Frontal cortex (tissue), 4 donors: ENCODE data around the gene TTF1. TPM values are rescaled to one million over a fixed set of nuclear protein-coding genes. Genes with fewer than 3 reads are reported as not detected.

ENCODE experiments used
- DNase-seq, 2 donors: peaks; one replicate each; pipeline ENCODE4 v3.0.0; 2012; ENCODE audit warnings: low spot score in 2 of 2
- FAIRE-seq: peaks from 2 replicates; lab custom pipeline; 2012; peaks lifted over from hg19 to GRCh38; lab: Jason Lieb, UNC
- total RNA-seq: library from RNA; depleted of rRNA; stranded (reverse); fragments of >200 nt; gene quantifications from one replicate; pipeline ENCODE4 v1.2.3, GENCODE V29; 2014
- donor health status: control.
- donor health status: control.
- donor health status: control.

The TTF1 gene, protein sequence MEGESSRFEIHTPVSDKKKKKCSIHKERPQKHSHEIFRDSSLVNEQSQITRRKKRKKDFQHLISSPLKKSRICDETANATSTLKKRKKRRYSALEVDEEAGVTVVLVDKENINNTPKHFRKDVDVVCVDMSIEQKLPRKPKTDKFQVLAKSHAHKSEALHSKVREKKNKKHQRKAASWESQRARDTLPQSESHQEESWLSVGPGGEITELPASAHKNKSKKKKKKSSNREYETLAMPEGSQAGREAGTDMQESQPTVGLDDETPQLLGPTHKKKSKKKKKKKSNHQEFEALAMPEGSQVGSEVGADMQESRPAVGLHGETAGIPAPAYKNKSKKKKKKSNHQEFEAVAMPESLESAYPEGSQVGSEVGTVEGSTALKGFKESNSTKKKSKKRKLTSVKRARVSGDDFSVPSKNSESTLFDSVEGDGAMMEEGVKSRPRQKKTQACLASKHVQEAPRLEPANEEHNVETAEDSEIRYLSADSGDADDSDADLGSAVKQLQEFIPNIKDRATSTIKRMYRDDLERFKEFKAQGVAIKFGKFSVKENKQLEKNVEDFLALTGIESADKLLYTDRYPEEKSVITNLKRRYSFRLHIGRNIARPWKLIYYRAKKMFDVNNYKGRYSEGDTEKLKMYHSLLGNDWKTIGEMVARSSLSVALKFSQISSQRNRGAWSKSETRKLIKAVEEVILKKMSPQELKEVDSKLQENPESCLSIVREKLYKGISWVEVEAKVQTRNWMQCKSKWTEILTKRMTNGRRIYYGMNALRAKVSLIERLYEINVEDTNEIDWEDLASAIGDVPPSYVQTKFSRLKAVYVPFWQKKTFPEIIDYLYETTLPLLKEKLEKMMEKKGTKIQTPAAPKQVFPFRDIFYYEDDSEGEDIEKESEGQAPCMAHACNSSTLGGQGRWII
- total RNA-seq, result 17.1 TPM

DNA sequence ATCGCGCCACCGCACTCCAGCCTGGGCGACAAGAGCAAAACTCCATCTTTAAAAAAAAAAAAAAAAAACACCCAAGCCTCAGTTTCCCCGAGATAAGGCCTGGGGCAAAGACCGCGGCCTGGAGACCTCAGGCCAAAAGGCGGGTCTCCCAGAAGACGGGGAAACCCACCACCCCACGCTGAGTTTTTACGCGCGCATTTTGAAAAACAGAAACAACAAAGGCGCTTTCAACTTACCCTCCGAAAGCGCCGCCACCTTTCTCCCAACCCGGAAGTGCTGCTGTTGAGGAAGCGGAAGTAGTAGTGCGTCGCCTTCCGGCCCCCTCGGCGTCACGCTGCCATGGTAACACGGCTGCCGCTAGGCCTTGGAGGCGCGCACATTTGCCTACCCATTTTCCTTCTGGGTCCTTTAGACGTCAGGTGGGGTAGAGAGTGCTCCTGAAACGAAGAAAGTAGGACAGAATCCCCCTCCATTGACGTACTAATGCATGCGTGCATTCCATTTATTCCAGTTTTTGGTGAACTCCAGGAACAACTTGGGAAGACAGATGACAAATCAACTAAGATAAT lies at the start of gene TTF1:
TSS of gene TTF1 (minus strand) at position 287 of the 569 bp plus-strand sequence. CDS start 4,019 bp downstream, outside the sequence.
- DNase-seq, result peak; percentile 83 to 95
- FAIRE-seq, result no peak

GRCh38 chr9:132456241-132456640 lies 49.6 kb upstream of the TTF1 start:
- FAIRE-seq (no peak), DNase-seq (no peak)

DNA sequence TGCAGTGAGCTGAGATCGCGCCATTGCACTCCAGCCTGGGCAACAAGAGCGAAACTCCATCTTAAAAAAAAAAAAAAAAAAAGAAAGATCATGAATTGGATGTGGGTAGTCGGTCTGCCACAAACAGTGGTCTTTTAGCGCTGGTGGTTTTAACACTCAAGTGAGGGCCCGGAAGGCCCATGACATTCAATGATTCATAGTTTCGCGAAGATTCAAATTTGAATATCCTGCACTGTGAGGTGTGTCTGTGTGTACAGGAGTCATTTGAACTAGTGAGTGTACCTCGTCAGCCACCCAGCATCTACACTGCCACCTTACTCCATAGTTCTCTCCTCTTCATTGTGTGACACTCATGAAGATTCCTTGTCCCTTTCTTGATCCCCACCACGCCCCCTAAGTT lies 44.6 kb upstream of the TTF1 start:
- DNase-seq, result no peak
- FAIRE-seq, result no peak

- FAIRE-seq (no peak), DNase-seq (no peak)
These were observed 41.3 kb upstream of the TTF1 start for GRCh38 chr9:132447902-132448301.

GRCh38 chr9:132447346-132447745 lies 40.7 kb upstream of the TTF1 start:
- no peak for DNase-seq

DNA sequence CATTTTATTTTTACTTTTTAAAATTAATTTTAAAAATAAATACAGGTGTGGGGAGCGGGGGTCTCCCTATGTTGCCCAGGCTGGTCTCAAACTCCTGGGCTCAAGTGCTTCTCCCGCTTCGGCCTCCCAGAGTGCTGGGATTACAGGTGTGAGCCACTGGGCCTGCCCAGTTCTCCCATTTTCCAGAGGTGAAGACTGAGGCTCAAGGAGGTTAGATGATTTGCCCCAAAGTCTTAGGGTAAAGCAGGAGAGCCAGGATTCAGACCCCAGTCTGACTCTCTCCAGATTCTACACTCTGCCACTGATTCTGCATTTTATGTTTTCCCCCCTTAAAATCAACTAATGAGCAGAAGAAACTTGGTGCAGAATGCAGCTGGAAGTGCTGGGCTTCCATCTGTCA lies 40.2 kb upstream of the TTF1 start:
- FAIRE-seq, result no peak
- DNase-seq, result no peak

More at GRCh38 chr9:132447346-132447745, 40.7 kb upstream of the TTF1 start:
- FAIRE-seq, result no peak

- FAIRE-seq, result no peak
- DNase-seq, result no peak
These were observed 37.4 kb upstream of the TTF1 start for GRCh38 chr9:132443951-132444607.

- DNase-seq (no peak), FAIRE-seq (no peak)
These were observed 34.8 kb upstream of the TTF1 start for GRCh38 chr9:132441404-132441803.

- DNase-seq, result no peak
- no peak for FAIRE-seq
These were observed 34.1 kb upstream of the TTF1 start for GRCh38 chr9:132440735-132441134.

GRCh38 chr9:132439153-132439552 lies 32.5 kb upstream of the TTF1 start:
- FAIRE-seq, result no peak

DNA sequence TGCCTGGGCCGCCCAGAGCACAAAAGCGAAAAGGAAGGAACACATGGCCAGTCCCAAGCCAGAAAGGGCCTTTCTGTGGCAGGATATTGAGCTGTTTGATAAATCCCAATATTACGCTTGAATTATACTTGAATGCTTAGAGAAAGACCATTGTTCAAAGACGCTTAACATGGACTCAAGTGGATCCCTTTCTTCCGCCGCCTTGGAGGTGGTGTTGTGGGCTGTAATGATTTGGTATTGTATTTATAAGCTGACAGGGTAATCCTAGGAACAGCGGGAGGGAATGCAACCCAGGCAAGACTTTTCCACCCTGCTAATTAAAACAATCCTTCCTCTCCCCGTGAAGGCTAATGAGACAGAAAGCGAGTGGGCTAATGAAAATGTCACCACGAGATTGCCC lies 28.2 kb upstream of the TTF1 start:
- no peak for DNase-seq
- FAIRE-seq, result no peak

More at GRCh38 chr9:132439153-132439552, 32.5 kb upstream of the TTF1 start:
- DNase-seq, result no peak

GRCh38 chr9:132430998-132431397 lies 24.4 kb upstream of the TTF1 start:
- no peak for DNase-seq
- FAIRE-seq, result no peak

- no peak for FAIRE-seq
- no peak for DNase-seq
These were observed 20.2 kb upstream of the TTF1 start for GRCh38 chr9:132426639-132427414.

GRCh38 chr9:132425675-132426062 lies 19.0 kb upstream of the TTF1 start:
- DNase-seq, result no peak

DNA sequence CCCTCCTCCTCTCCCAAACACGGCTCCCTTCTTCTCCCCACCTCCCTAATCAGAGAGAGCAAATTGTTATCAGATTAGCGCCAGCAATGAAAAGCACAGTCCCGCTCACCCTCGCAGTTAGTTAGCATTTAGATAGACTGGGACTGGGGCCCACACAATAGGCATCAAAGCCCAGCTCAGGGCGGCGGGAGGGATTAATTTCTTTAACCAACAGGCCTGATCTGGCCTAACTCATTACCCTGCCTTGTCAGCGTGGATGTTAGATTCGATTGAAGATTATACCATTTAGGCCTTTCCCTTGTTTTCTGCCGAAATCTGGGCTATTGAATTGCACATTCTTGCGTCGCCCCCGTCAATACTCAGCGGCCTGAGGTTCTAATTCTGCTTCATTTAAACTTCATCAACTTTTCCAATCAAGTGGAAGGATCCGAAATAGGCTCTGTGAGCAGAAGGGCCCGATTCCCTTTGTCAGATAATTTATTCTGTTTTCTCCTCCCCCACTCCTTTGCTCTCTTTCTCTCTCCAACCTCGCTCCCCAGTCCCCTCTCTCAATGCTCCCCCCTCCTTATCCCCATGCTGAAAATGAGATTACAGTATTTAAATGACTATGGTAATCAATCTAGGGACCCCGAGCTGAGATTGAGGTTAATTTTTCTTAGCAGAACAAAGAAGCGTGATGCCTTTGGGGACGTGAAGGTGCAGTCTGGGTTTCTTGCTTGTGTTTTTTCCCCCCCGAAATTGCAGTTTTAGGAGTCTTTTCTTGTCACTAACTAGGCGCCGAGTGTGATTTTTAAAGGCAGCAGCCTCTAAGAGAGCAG lies 18.4 kb upstream of the TTF1 start:
- DNase-seq, result no peak
- no peak for FAIRE-seq

More at GRCh38 chr9:132425675-132426062, 19.0 kb upstream of the TTF1 start:
- FAIRE-seq, result no peak

DNA sequence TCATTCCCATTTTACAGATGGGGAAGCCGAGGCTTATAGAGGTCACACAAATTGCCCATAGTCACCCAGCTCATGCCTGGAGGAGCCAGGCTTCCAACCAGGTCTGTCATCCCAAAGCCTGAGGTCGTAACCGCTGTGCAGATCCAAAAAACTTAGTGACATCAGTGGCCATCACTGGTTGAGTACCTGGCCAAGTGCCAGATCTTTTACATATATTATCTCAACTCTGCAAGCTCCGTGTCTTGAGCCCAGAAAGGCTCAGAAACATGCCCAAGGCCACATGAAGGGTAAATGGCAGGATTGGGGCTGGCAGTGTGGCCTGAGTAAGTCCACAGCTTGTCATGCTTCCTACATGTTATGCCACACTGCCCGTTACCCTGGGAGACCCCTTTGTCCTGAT lies 16.9 kb upstream of the TTF1 start:
- DNase-seq, result no peak
- no peak for FAIRE-seq

DNA sequence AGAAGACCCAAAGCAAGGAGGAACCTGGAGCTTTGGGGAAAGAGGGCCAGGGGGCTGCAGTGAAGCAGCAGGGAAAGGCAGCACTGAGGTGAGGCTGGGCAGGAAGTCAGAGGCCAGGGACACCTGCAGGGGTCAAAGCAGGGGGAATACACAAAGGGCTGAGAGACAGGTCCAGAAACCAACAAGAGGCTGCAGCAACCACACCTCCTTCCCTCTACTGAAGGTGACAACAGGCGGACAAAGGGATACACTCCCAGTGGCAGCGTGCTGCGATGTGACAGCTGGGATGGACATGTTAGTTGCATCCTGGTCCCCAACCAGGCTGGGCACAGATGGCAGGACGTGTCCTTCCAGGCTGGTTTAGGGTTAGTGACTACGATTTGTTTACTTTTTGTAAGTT lies 15.9 kb upstream of the TTF1 start:
- FAIRE-seq (no peak), DNase-seq (no peak)

- FAIRE-seq, result no peak
These were observed 12.2 kb upstream of the TTF1 start for GRCh38 chr9:132418726-132419363.

More at GRCh38 chr9:132418726-132419363, 12.2 kb upstream of the TTF1 start:
- no peak for DNase-seq
